HCT116 (cell line): ENCODE data around the gene NAA40. TPM values are rescaled to one million over a fixed set of nuclear protein-coding genes. Genes with fewer than 3 reads are reported as not detected.

Experiments used
- ATAC-seq: fragments of 200-7000 bp; cut with Tn5 transposase; 2 replicates; pipeline ENCODE4 v1.9.1; 2020; ENCODE audit warnings: mild to moderate bottlenecking, moderate library complexity
- BruUV-seq: library from RNA; stranded (reverse); fragments of 400-500 nt; replicated peaks from 2 replicates; lab custom pipeline; 2021; lab: Mats Ljungman, UMichigan
- CTCF ChIA-PET: fragments of 300-600 bp; sonication (Branson Sonifier 250); formaldehyde crosslinking; loops from one replicate; lab custom pipeline; 2021; ENCODE audit warnings: antibody characterized with exemption; lab: Charles Lee
- POLR2A ChIA-PET: fragments of 300-600, 350-600 bp; sonication (Branson Sonifier 250); formaldehyde crosslinking; loops from one replicate; lab custom pipeline; 2021; ENCODE audit warnings: antibody characterized with exemption; lab: Charles Lee
- RAD21 ChIA-PET, 2 experiments: fragments of 300-600 bp; sonication (Branson Sonifier 250); formaldehyde crosslinking; loops; one replicate each; lab custom pipeline; 2023; ENCODE audit warnings: low total read pairs in 2 of 2; ENCODE audit not compliant: uncharacterized antibody in 2 of 2, unreplicated experiment in 2 of 2, low non-redundant PET in 1 of 2; lab: Charles Lee
- DNase-seq: peaks from one replicate; pipeline ENCODE4 v3.0.0-alpha.2; 2010; ENCODE audit warnings: low read depth, low spot score
- H2AFZ ChIP-seq: fragments of 200-600 bp; shearing (Covaris generic), sonication (generic); 2 replicates; pipeline ENCODE4 v1.6.1; 2017; ENCODE audit warnings: low read depth, mixed run types, mixed read lengths, antibody characterized with exemption, low read length; ENCODE audit not compliant: poor library complexity, severe bottlenecking
- H3K27ac ChIP-seq: 2 replicates; pipeline ENCODE4 v1.5.1; 2012; ENCODE audit warnings: low read depth, low read length
- H3K27me3 ChIP-seq: fragments of 200-600 bp; sonication (generic); 2 replicates; pipeline ENCODE4 v1.6.1; 2016; ENCODE audit warnings: mixed run types, low read length, mixed read lengths; ENCODE audit not compliant: insufficient read depth
- H3K36me3 ChIP-seq, 2 experiments: fragments of 200-500 bp in 1 of 2; fragments of 200-600 bp in 1 of 2; sonication (Bioruptor generic) in 1 of 2; sonication (generic) in 1 of 2; 2 replicates each; pipeline versions ENCODE4 v1.5.1 to v1.6.1; 2014 to 2016; ENCODE audit warnings: low read length in 2 of 2, inconsistent platforms in 1 of 2, mixed read lengths in 1 of 2, mixed run types in 1 of 2; ENCODE audit not compliant: insufficient read depth in 2 of 2, control insufficient read depth in 1 of 2
- H3K4me1 ChIP-seq, 2 experiments: fragments of 200-600 bp in 1 of 2; sonication (generic) in 1 of 2; 2 replicates each; pipeline versions ENCODE4 v1.5.1 to v1.6.1; 2012 to 2017; ENCODE audit warnings: low read length in 2 of 2, inconsistent platforms in 1 of 2, mild to moderate bottlenecking in 1 of 2, mixed read lengths in 1 of 2, mixed run types in 1 of 2, moderate library complexity in 1 of 2; ENCODE audit not compliant: insufficient read depth in 2 of 2, control insufficient read depth in 1 of 2
- H3K4me2 ChIP-seq: fragments of 200-600 bp; sonication (generic); 2 replicates; pipeline ENCODE4 v1.6.1; 2017; ENCODE audit warnings: mixed run types, low read length, mixed read lengths
- H3K4me3 ChIP-seq, 2 experiments: fragments of 200-600 bp in 1 of 2; sonication (generic) in 1 of 2; replicated peaks in 1 of 2; 2 replicates each; pipeline ENCODE4 v1.5.1; 2011 to 2016; ENCODE audit warnings: low read length in 2 of 2, control low read depth in 1 of 2, low read depth in 1 of 2, mild to moderate bottlenecking in 1 of 2, mixed read lengths in 1 of 2, mixed run types in 1 of 2
- H3K79me2 ChIP-seq: fragments of 200-600 bp; sonication (generic); 2 replicates; pipeline ENCODE4 v1.6.1; 2017; ENCODE audit warnings: mild to moderate bottlenecking, mixed run types, low read length, moderate library complexity, mixed read lengths; ENCODE audit not compliant: insufficient read depth
- H3K9ac ChIP-seq: fragments of 200-600 bp; sonication (generic); 2 replicates; pipeline ENCODE4 v1.6.1; 2016; ENCODE audit warnings: low read length, mixed read lengths
- H3K9me2 ChIP-seq: fragments of 200-600 bp; sonication (generic), shearing (Covaris generic); 2 replicates; pipeline ENCODE4 v1.6.1; 2017; ENCODE audit warnings: mixed run types, mild to moderate bottlenecking, moderate library complexity; ENCODE audit not compliant: insufficient read depth
- H3K9me3 ChIP-seq, 2 experiments: fragments of 200-500 bp in 1 of 2; fragments of 200-600 bp in 1 of 2; sonication (Bioruptor generic) in 1 of 2; sonication (generic) in 1 of 2; 2 replicates each; pipeline ENCODE4 v1.6.1; 2014 to 2017; ENCODE audit warnings: low read length in 2 of 2, mixed read lengths in 2 of 2, inconsistent platforms in 1 of 2, low read depth in 1 of 2, mild to moderate bottlenecking in 1 of 2, mixed run types in 1 of 2, moderate library complexity in 1 of 2; ENCODE audit not compliant: control insufficient read depth in 1 of 2, insufficient read depth in 1 of 2
- H4K20me1 ChIP-seq: fragments of 200-600 bp; sonication (generic), shearing (Covaris generic); 2 replicates; pipeline ENCODE4 v1.6.1; 2017; ENCODE audit warnings: mixed run types, mild to moderate bottlenecking, moderate library complexity; ENCODE audit not compliant: insufficient read depth
- EZH2phosphoT487 ChIP-seq: fragments of 200-600 bp; IDR thresholded peaks from 2 replicates; pipeline ENCODE4 v1.6.1; 2018; ENCODE audit warnings: antibody characterized with exemption, borderline replicate concordance
- FOSL1 ChIP-seq: IDR thresholded peaks from 2 replicates; pipeline ENCODE4 v1.6.1; 2012; ENCODE audit warnings: low read depth
- POLR2AphosphoS5 ChIP-seq: IDR thresholded peaks from 2 replicates; pipeline ENCODE4 v1.6.1; 2011; ENCODE audit warnings: mild to moderate bottlenecking, low read depth, low read length, moderate library complexity
- SP1 ChIP-seq: IDR thresholded peaks from 2 replicates; pipeline ENCODE4 v1.6.1; 2012; ENCODE audit warnings: low read depth
- TCF7L2 ChIP-seq: IDR thresholded peaks from 2 replicates; pipeline ENCODE4 v1.7.0; 2011; ENCODE audit warnings: borderline replicate concordance, inconsistent platforms; ENCODE audit not compliant: insufficient read depth, insufficient read length; ENCODE audit errors: extremely low read depth
- YY1 ChIP-seq: IDR thresholded peaks from 2 replicates; pipeline ENCODE4 v1.6.1; 2011; ENCODE audit warnings: low read length, low read depth, moderate library complexity, mild to moderate bottlenecking; ENCODE audit not compliant: insufficient replicate concordance; ENCODE audit errors: extremely low read depth
- intact Hi-C: fragments of 100-400 bp; cut with micrococcal nuclease; formaldehyde crosslinking; loops from 2 replicates; pipeline ENCODE4 v1.10.0; 2022
- total RNA-seq: library from RNA; stranded (reverse); gene quantifications from one replicate; pipeline ENCODE4 v1.2.1, GENCODE V29; 2021; ENCODE audit not compliant: unreplicated experiment
- TF ChIP-seq, protein P1 (sequence below): IDR thresholded peaks from 2 replicates; pipeline ENCODE4 v1.6.1; 2012; ENCODE audit warnings: low read depth

Gene NAA40
- total RNA-seq, 1 experiment from 2014 or later: 25.3 TPM

- no peaks in the 10 kb centered on the region for H3K36me3 ChIP-seq
- ATAC-seq: peak; percentile 38
- no peaks in the 10 kb centered on the region for H4K20me1 ChIP-seq
- H3K79me2 ChIP-seq: no peaks in the 10 kb centered on the region
- DNase-seq: no peak
- H3K9me3 ChIP-seq: no peaks in the 10 kb centered on the region
- POLR2A ChIA-PET: interaction anchor here (0.7 to 1.4 kb wide), 6 partner anchors 17 to 364 kb away, joined by 3 to 5 read pairs (median 4); no protein-coding TSS in a partner anchor
- H3K4me2 ChIP-seq: peak within 1 kb of the TSS; percentile 94
- CTCF ChIA-PET: interaction anchor here (1.0 to 2.7 kb wide), 2 partner anchors 11 to 28 kb away, joined by 3 to 24 read pairs; no protein-coding TSS in a partner anchor
- H3K27me3 ChIP-seq: no peaks in the 10 kb centered on the region
- H3K4me3 ChIP-seq: peak within 1 kb of the TSS; percentile 55 to 64
- RAD21 ChIA-PET: interaction anchor here (0.6 to 1.3 kb wide), 7 partner anchors 17 to 227 kb away, joined by 3 to 6 read pairs (median 4); partner anchors contain the start of genes MARK2 (in 1 of the 2) and NAA40 (in 1 of the 2)
- no TSS peak for BruUV-seq
- H3K9me2 ChIP-seq: no peaks in the 10 kb centered on the region
- no peak for TF ChIP-seq EZH2phosphoT487
- TF ChIP-seq YY1: peak; percentile 17
- no peak for TF ChIP-seq FOSL1
- TF ChIP-seq, protein P1, sequence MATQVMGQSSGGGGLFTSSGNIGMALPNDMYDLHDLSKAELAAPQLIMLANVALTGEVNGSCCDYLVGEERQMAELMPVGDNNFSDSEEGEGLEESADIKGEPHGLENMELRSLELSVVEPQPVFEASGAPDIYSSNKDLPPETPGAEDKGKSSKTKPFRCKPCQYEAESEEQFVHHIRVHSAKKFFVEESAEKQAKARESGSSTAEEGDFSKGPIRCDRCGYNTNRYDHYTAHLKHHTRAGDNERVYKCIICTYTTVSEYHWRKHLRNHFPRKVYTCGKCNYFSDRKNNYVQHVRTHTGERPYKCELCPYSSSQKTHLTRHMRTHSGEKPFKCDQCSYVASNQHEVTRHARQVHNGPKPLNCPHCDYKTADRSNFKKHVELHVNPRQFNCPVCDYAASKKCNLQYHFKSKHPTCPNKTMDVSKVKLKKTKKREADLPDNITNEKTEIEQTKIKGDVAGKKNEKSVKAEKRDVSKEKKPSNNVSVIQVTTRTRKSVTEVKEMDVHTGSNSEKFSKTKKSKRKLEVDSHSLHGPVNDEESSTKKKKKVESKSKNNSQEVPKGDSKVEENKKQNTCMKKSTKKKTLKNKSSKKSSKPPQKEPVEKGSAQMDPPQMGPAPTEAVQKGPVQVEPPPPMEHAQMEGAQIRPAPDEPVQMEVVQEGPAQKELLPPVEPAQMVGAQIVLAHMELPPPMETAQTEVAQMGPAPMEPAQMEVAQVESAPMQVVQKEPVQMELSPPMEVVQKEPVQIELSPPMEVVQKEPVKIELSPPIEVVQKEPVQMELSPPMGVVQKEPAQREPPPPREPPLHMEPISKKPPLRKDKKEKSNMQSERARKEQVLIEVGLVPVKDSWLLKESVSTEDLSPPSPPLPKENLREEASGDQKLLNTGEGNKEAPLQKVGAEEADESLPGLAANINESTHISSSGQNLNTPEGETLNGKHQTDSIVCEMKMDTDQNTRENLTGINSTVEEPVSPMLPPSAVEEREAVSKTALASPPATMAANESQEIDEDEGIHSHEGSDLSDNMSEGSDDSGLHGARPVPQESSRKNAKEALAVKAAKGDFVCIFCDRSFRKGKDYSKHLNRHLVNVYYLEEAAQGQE: no peak
- TF ChIP-seq SP1: no peak
- no peak for TF ChIP-seq TCF7L2
- peak; percentile 88 for TF ChIP-seq POLR2AphosphoS5
- TF ChIP-seq, all 23 proteins: peak for 2
- intact Hi-C loops: loop anchor here (2.0 kb wide), 1 partner anchor 58 kb away; the partner anchor contains the start of gene COX8A
- no peak within 1 kb of the TSS for H2AFZ ChIP-seq
- peak within 1 kb of the TSS; percentile 83 for H3K9ac ChIP-seq
- H3K27ac ChIP-seq: peak within 1 kb of the TSS; percentile 98
- peaks cover 30 to 55% of the 10 kb centered on the region in 2 experiments for H3K4me1 ChIP-seq
These were observed 21.7 kb upstream of the NAA40 start, which contains the start of gene RCOR2 for GRCh38 chr11:63916837-63917691. RCOR2 (minus strand) TSS chr11:63917164; CDS start chr11:63916456, 708 bp downstream.
